HUDEP-2 (cell line): ENCODE results near the gene GNG5.
"Not testable (repeated sequence)": the region's sequence is repeated elsewhere in the genome, so short reads cannot be mapped to it uniquely, and the experiment has no call there.

Experiments used
- DNase-seq, 76 experiments: peaks; one replicate each; lab custom pipeline; 2025; ENCODE audit not compliant: unreplicated experiment in 76 of 76; lab: John Stamatoyannopoulos, UW

The GNG5 gene

DNA sequence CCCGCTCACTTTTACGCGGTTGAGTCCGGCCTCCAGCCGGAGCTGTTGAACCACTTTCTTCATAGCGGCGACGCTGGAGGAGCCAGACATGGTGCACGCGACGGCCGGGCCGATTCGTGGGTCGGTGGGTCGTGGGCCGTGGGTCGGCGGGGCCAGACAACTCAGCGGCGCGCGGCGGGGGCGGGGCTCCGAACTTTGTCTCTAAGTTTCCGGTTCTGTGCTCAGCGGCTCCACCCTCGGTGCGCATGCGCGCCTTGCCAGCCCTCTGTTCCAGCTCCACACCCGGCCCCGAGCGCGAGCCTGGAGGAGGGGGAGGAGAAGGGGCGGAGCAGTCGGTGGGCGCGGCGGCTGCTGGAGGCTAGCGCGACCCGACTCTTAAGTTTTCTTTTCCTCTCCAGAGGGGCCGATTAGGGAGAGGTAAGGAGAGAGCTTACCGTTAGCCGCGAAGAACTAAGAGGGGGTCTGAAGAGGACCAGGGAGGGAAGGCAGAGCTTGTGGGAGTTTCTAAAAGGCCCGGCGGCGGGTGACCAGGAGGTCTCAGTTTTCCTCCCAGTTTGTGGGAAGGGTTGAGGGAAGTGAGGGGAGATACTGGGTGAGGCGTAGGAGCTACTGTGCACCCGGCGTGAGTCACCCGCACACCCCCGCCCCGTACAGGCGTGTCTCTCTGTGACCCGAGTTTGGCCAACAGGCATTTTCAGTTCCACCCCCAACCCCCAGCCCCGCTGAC is at the start of gene GNG5, which contains the start of gene SPATA1:
Gene GNG5 (minus strand): TSS at position 580 of the 727 bp plus-strand sequence. CDS start 490 bp downstream, at position 90.
Gene SPATA1 (plus strand): TSS at position 385 of the 727 bp plus-strand sequence. CDS start 9,974 bp downstream, outside the sequence.
- DNase-seq, result peak; percentile 44 to 97 (median 95)

DNA sequence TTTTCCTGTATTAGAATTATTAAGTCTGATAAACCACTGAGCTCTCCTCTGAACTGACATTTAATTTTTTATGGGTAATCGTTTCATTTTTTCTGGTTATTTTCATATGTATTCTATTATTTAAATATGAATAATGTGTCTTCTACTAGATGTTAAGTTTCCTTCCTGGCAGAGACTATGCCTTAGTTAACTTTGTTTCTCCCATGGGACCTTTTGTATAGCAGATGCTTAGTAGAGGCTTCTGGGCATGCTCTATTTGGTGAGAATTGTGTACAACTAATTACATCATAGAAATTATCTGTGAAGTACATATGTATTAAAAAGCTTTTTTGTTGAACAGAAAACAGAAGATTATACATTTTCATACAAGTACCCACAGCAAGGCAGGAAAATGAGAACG is 44.4 kb upstream of the GNG5 start:
- DNase-seq, result no peak

DNA sequence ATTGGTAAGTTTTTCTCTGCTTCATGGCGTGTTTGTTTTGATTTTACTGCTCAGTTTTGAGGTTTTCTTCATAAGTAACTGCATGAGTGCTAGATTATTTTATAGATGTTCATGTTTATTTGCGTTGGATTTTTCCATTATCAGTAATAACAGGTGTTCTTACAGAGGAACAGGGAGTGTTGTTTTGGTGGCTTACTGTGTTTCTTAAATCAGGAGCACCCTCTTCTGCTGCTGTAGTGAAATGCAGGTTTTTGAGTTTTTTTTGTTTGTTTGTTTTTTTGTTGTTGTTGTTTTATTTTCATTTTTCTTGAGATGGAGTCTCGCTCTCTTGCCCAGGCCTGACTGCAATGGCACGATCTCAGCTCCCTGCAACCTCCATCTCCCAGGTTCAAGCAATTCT is 35.3 kb upstream of the GNG5 start:
- peak in 6 of 76 experiments; percentile 3 to 29 (median 6) for DNase-seq

DNA sequence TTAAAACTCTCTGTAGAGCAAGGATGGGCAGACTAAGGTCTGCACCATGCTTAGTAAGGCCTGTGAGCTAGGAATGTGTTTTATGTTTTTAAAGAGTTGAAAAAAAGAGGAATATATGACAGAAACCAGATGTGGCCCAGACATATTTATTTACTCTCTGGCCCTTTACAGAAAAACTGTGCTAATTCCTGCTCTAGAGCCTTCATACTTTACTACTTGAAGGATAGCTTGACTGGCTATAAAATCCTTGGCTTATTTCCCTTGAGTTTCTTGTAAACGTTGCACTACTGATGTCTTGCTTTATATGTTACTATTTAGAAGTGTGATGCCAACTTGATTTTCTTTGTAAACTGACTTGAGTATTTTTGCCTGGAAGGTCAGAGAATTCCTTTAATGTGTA is 34.4 kb upstream of the GNG5 start:
- DNase-seq, result no peak

DNA sequence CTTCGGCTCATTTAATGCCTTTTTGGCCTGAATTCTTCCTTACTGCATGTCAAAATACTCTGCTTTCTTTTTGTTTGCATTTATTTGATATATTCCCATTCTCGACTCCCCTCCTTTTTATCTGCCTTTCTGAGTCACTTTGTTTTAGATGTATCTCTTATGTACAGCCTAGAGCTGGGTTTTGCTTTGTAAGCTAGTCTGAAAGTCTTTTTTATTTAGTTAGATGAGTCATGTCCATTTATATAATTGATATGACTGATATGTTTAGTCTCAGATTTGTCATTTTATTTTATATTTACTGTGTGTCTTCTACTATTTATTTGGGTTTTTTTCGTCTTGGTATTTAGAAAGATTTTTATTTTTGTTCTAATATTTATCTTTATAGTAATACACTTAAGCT is 33.6 kb upstream of the GNG5 start:
- DNase-seq, result peak in 1 of 76 experiments; percentile 6

DNA sequence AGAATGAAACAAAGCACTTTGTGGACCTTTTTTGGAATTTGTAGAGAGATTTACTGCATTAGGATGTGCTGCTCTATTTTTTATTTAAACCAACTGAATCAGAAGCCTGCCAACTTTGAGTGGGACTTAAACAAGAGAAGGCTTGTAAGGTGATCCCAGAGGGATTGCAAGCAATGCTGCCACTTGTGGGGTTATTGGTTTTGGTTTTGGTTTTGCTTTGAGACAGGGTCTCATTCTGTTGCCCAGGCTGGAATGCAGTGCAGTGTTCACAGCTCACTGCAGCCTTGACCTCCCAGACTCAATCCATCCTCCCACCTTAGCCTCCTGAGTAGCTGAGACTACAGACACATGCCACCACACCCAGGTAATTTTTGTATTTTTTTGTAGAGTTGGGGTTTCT is 32.2 kb upstream of the GNG5 start:
- no peak for DNase-seq

DNA sequence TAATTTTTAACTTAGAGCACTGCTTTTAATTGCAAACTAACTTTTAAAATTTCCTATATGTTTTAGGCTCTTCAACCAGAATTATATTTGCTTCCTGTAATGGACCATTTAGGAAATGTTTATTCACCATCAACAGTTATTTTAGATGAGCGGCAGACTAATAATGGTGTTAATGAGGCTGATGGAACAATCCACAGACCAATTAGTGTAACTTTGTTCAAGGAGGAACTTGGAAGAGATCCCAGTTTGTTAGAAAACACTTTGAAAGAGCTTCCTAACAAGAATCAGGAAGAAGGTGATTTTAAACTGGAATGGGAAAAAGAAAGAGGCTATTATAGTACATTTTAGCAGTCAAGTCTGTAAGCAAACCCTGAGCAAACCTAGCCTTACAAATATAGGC is 19.4 kb upstream of the GNG5 start:
- no peak for DNase-seq

DNA sequence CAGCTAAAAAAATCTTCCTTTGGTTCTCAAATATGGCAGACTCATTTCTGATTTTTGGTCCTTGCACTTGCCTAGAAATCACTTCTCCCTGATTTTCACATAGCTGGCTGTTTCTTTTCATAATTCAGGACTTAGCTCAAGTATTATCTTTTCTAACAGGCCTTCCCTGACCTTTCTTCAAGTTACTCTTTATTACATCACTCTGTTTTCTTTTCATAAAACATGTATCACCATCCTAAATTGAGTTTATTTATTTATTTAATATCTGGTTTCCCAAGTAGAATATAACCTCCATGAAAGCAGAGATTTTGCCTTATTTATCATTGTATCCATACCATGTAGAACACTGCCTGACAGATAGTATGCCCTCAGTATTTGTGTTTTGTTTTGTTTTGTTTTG is 18.2 kb upstream of the GNG5 start:
- DNase-seq, result no peak

DNA sequence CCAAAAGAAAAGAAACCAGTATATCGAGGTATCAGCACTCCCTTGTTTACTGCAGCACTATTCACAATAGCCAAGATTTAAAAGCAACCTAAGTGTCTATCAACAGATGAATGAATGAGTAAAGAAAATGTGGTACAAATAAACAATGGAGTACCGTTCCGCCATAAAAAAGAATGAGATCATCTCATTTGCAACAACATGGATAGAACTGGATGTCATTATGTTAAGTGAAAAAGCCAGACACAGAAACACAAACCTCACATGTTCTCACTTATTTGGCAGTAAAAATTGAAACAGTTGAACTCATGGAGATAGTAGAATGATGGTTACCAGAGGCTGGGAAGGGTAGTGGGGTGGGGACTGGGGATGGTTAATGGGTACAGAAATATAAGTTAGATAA is 4.3 kb upstream of the GNG5 start:
- no peak for DNase-seq

DNA sequence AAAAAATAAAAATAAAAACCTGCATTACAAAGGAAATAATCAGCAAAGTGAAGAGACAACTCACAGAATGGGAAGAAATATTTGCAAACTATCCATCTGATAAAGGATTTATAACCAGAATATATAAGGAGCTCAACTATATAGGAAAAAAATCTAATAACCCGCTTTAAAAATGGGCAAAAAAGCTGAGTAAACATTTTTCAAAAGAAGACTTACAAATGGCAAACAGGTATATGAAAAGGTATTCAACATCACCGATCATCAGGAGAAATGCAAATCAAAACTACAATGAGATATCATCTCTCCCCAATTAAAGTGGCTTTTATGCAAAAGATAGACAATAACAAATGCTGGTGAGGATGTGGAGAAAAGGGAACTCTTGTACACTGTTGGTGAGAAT is 3.8 kb upstream of the GNG5 start:
- DNase-seq, result no peak

DNA sequence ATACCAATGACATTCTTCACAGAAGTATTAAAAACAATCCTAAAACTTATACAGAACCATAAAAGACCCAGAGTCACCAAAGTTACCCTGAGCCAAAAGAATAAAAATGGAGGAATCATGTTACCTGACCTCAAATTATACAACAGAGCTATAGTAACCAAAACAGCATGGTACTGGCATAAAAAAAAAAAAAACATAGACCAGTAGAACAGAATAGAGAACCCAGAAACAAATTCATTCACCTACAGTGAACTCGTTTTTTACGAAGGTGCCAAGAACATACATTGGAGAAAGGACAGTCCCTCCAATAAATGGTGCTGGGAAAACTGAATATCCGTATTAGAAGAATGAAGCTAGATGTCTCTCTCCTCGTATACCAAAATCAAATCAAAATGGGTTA is 2.6 kb upstream of the GNG5 start:
- DNase-seq, result no peak

DNA sequence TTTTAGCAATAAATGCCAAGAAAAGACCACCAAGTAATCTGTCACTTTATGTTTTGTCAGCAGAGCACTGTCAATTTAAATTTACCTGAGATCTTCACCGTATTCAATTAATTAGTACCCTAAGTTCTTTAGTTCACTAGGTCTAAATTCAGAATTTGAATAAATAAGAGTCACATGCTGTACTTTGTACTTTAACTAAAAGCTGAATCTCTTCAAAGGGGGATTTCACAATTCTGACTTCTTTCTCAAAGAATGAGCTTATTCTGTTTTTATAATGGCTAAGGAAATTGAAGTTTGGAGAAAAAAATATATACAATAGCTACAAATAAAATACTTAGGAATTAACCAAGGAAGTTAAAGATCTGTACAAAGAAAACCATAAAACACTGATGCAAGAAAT is 2.1 kb upstream of the GNG5 start:
- DNase-seq, result no peak

DNA sequence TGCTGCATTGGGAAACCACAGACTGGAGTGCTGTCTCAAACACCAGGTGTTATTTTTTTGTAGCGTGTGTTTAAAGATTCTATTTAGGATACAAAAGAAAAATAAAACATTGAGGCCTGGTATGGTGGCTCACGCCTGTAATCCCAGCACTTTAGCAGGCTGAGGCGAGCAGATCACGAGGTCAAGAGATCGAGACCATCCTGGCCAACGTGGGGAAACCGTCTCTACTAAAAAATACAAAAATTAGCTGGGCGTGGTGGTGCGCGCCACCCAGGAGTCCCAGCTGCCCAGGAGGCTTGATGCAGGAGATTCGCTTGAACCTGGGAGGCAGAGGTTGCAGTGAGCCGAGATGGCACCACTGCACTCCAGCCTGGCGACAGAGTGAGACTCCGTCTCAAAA is 1.5 kb upstream of the GNG5 start:
- DNase-seq, result not testable (repeated sequence)

DNA sequence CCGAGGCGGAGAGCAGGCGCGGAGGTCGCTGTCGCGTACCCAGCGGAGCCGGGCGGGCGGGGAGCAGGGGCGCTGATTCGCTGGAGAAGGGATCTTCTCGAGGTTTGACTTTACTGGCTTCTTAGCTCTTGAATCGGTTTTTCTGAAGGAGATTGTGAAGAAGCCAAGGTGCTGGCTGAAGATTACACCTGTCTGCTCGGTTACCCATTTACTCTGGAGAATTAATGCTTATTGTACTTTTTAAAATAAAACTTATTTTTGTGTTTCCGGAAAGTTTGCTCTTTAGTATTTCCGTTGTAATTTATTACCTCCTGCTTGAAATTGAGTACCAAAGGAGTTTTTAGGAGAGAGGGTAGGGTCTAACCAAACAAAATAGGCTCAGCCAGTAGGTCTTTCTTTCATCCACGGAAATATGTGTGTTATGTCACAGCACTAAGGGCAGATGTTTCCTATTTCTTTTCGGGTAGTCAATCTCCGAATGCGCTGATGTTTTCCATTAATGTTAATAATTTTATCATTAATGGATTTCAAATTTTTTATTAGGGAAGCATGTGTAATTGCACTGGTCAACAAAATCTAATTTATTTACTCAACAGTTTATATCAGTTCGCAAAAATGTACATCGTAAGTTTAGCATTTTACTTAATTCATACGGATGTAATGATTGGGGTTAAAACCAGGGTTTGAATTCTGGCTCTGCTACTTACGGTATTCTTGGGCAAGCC is 510 bp upstream of the GNG5 start:
- no peak for DNase-seq

DNA sequence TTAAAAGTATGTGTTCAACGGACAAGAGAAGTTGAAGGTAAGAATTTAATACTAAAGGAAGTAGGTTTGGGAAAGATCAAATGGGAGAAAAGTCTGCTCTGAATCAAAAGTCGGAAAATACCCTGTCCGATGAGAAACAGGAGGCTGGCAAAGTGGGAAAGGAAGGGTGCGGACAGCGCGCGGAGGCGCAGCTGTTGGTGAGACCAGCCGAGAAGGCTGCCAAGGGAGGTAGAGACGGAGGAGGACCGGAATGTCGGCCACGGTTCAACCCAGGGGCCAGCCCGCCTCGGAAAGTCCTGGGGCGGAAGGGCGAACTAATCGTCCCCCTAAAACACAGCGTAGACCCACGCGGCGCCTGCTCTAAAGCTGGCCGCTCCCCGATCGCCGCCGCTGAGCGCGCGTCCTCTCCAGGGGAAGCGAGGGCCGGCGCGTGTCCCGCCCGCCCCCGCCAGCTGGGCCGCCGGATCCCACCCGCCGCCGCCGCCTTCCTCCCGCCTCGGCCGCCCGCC is 834 bp downstream of the GNG5 start:
- DNase-seq, result peak in 35 of 76 experiments; percentile 18 to 82 (median 52)

DNA sequence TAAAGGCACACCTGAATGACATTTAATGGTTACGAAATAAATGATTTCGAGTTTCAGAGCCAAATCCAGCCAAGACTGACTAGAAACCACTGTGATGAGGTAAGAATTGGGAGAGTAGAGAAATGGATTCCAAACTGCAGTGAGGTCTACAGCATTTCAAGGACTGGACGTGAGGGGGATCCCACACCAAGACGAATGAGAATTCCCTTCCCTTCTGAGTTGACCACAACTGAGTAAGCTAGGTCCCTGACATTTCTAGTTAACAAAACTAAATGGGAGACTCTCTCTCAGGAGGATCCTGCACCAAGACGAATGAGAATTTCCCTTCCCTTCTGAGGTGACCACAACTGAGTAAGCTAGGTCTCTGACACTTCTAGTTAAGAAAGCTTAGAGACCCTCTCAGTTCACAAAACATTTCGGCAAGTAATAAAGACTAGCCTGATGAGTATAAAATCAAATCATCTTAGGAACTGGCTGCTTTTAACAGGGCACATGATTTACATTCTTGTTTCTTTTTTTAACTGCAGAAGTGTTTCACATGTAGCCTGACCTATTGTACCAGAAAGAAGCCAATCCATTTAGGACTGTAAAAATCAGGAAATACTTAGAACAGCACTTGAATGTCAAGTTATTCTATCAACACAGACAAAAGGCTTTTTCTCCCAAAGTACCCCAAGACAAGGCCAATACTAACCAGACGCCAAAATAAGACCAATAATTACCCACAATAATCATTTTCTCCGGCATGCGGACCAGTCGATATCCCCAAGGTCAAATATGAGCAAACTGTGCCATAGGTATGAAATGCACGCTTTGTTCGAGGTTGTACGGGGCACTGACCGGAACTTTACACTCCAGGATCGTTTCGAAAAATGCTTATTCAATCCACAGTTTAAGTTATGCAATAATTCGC is 1.5 kb downstream of the GNG5 start:
- peak in 4 of 76 experiments; percentile 6 to 29 (median 15) for DNase-seq

DNA sequence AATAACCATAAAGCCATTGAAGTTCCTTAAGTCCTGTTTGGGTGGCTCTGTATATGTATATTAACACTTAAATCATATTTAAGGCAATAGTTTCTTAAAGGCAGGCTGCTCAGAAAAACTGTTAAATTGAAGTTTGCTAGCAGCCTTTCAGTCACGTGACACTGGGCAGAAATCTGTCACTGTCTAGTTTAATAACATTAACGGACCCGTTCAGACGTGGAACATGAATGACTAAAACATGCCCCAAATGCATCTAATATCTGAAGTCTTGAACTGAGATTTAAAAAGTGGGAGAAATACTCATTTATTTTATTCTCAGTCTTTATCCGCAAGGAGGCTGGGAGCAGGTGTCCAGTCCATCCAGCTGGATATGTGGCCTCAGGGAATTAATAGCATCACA is 3.5 kb downstream of the GNG5 start:
- DNase-seq, result no peak

DNA sequence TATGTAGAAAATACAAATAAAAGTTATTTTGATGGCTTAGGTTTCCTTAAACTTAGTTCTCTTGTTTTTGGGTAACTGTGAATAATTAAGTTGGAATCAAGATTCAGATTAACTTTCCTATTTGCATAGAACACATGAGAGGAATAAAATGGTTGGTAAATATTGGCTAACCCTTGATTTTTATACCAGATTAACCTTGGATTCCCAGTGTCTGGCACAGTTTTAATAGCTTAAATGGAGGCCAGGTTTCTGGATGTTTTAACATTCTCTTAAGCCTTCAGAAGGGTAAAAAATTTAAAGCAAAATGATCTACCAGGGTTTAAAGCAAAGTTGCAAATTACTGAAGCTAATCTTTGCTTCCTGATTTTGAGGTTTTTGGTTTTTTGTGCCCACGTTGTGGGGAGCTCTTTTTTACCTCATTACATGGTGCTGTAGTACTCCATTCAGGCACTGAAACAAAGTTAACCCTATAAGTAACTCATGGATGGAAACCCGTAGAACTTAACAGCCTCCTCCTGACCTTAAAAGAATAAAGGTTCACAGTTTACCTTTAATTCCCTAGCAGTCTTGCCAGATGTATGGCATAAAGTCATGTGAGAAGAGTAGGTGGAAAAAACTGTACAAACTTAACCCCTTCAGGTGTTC is 8.6 kb downstream of the GNG5 start:
- no peak for DNase-seq

DNA sequence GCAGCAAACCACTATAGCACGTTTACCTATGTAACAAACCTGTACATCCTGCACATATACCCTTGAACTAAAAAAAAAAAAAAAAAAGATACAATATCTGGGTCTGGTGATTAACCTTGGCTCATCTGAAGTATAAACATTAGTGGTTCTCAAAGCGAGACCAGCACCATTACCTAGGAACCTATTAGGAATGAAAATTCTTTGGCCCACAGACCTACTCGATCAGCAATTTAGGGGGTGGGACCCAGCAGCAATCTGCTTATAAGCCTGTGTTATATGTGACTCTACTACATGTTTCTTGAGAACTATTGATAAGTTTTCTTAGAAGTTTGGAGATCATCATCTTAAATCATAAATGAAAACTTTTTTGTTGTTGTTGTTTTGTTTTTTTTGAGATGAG is 9.9 kb downstream of the GNG5 start:
- no peak for DNase-seq

DNA sequence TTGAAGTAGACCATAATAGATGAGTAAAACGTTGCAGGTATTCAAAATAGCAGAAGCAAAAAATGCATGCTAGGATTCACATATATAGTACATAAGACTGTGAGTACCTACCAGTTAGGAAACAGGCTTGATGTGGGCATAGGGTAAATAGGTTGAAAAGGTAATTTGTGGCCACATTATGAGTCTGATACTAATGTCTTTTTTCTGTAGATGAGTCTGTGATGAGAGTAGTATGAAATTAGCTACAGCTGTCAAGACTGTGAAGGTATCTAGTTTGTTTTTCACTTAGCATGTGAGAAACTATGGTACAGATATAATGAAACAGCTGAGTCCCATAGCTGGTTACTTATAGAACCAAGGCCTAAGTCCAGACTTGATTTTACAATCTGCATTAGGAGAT is 12.6 kb downstream of the GNG5 start:
- no peak for DNase-seq
